SH-SY5Y (cell line): ENCODE measurements around the gene CACNA1F.

Experiments used
- GATA2 ChIP-seq: IDR thresholded peaks from 2 replicates; pipeline ENCODE4 v1.6.1; 2011; ENCODE audit warnings: mild to moderate bottlenecking, low read depth, low read length
- GATA3 ChIP-seq: IDR thresholded peaks from 2 replicates; pipeline ENCODE4 v1.6.1; 2011; ENCODE audit warnings: low read depth, mild to moderate bottlenecking, low read length, moderate library complexity

DNA sequence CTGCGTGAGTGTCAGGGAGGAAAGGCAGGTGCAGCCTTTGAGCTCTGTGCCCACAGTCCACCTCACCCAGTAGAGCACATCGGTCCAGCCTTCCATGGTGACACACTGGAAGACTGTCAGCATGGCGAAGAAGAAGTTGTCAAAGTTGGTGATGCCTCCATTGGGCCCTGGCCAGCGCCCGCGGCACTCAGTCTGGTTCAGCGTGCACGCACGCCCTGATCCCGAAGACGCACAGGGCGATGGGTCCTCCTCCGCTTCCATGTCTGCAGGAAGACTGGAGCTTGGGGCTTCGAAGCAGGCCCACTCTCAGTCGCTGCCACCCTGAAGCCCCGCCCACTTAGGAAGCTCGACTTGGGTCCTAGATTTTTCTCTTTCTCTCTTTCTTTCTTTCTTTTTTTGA lies 5.0 kb downstream of the CACNA1F start:
- TF ChIP-seq GATA3: no peak
- no peak for TF ChIP-seq GATA2
